ENCODE data around the gene TRPM8.

DNA sequence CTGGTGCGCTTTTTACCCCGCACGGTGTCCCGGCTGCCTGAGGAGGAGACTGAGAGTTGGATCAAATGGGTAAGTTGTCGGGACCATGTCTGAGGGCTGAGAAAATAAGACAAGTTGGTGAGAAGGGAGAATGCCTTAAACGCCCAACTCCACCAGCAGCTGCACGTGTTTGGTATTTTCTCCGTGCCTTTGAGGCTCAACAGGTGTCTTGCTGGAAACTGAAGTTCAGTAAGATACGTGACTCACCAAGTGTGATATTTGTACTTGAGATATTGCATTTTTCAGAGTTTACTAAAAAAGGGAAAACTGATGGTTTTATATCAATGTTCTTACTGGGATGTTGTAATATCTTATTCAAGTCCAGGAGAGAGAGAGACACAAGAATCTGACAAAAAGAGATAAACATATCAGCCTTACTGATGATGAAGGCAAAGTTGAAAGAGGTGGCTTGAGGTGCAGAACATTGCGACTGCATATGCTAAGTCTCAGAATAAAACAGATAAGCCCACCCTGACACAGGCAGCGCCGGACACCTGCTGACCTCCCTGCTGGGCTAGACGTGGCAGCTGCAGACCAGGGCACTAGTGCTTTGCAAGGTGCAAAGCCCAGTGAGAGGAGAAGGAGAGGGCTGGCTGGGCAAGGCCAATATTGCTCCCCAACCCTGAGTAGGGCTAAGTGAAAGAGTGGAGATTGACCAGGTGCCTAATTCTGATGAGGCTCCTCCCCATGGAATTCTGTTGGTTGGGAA lies 33.1 kb downstream of the TRPM8 start:
- TF ChIP-seq, protein P1, sequence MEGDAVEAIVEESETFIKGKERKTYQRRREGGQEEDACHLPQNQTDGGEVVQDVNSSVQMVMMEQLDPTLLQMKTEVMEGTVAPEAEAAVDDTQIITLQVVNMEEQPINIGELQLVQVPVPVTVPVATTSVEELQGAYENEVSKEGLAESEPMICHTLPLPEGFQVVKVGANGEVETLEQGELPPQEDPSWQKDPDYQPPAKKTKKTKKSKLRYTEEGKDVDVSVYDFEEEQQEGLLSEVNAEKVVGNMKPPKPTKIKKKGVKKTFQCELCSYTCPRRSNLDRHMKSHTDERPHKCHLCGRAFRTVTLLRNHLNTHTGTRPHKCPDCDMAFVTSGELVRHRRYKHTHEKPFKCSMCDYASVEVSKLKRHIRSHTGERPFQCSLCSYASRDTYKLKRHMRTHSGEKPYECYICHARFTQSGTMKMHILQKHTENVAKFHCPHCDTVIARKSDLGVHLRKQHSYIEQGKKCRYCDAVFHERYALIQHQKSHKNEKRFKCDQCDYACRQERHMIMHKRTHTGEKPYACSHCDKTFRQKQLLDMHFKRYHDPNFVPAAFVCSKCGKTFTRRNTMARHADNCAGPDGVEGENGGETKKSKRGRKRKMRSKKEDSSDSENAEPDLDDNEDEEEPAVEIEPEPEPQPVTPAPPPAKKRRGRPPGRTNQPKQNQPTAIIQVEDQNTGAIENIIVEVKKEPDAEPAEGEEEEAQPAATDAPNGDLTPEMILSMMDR (IDR thresholded peaks at IDR 0.05) = no peak
- TF ChIP-seq POLR2A (IDR thresholded peaks at IDR 0.05) = no peak
